SK-N-SH (cell line): Measurements from ENCODE around the gene HOXC6. TPM values are rescaled to one million over a fixed set of nuclear protein-coding genes. Genes with fewer than 3 reads are reported as not detected.

ENCODE experiments used
- CTCF ChIA-PET: fragments of 300-600, 350-600 bp; formaldehyde crosslinking; extraction: SDS; loops from one replicate; lab custom pipeline; 2021; lab: Yijun Ruan, JAX
- POLR2A ChIA-PET: fragments of 350-600 bp; sonication (Branson Sonifier 250); formaldehyde crosslinking; extraction: SDS; loops from one replicate; lab custom pipeline; 2020; ENCODE audit warnings: antibody characterized with exemption, inconsistent platforms; lab: Yijun Ruan, JAX
- DNase-seq: peaks from one replicate; pipeline ENCODE4 v3.0.0; 2012
- H2AFZ ChIP-seq: fragments of 200-600 bp; sonication (generic); 2 replicates; pipeline ENCODE4 v1.8.1; 2016; ENCODE audit warnings: antibody characterized with exemption, mild to moderate bottlenecking, low read depth
- H3F3A ChIP-seq: fragments of 200-600 bp; sonication (generic); replicated peaks from 2 replicates; pipeline ENCODE3; 2016; ENCODE audit warnings: antibody characterized with exemption, mild to moderate bottlenecking; ENCODE audit not compliant: insufficient read depth
- H3K27ac ChIP-seq, 2 experiments: fragments of 200-500 bp in 1 of 2; fragments of 200-600 bp in 1 of 2; sonication (Bioruptor generic) in 1 of 2; sonication (generic), shearing (Covaris generic) in 1 of 2; 2 replicates each; pipeline versions ENCODE4 v1.5.1 to v1.6.1; 2014 to 2016; ENCODE audit warnings: low read depth in 2 of 2, inconsistent platforms in 1 of 2, low read length in 1 of 2, mild to moderate bottlenecking in 1 of 2, mixed read lengths in 1 of 2
- H3K27me3 ChIP-seq: fragments of 200-600 bp; sonication (generic), shearing (Covaris generic); 2 replicates; pipeline ENCODE4 v1.6.1; 2016; ENCODE audit warnings: mixed run types; ENCODE audit not compliant: insufficient read depth
- H3K36me3 ChIP-seq, 2 experiments: fragments of 200-500 bp in 1 of 2; fragments of 200-600 bp in 1 of 2; sonication (Bioruptor generic) in 1 of 2; sonication (generic) in 1 of 2; replicated peaks in 1 of 2; 2 replicates each; pipeline versions ENCODE3 to v1.5.1; 2014 to 2016; ENCODE audit warnings: low read length in 1 of 2, mild to moderate bottlenecking in 1 of 2; ENCODE audit not compliant: insufficient read depth in 2 of 2, control insufficient read depth in 1 of 2
- H3K4me1 ChIP-seq, 2 experiments: fragments of 200-500 bp in 1 of 2; fragments of 200-600 bp in 1 of 2; sonication (Bioruptor generic) in 1 of 2; sonication (generic), shearing (Covaris generic) in 1 of 2; 2 replicates each; pipeline versions ENCODE4 v1.5.1 to v1.6.1; 2014 to 2016; ENCODE audit warnings: low read depth in 1 of 2, low read length in 1 of 2, mixed run types in 1 of 2; ENCODE audit not compliant: insufficient read depth in 2 of 2, control insufficient read depth in 1 of 2
- H3K4me2 ChIP-seq: fragments of 200-600 bp; sonication (generic), shearing (Covaris generic); 2 replicates; pipeline ENCODE4 v1.6.1; 2017; ENCODE audit warnings: mixed run types
- H3K4me3 ChIP-seq, 2 experiments: fragments of 200-500 bp in 1 of 2; fragments of 200-600 bp in 1 of 2; sonication (Bioruptor generic) in 1 of 2; sonication (generic), shearing (Covaris generic) in 1 of 2; 2 replicates each; pipeline versions ENCODE4 v1.5.1 to v1.8.1; 2014 to 2016; ENCODE audit warnings: low read depth in 2 of 2, inconsistent platforms in 1 of 2, low read length in 1 of 2, mild to moderate bottlenecking in 1 of 2, mixed read lengths in 1 of 2, moderate library complexity in 1 of 2
- H3K79me2 ChIP-seq: fragments of 200-600 bp; sonication (generic); 2 replicates; pipeline ENCODE4 v1.8.1; 2017; ENCODE audit warnings: mild to moderate bottlenecking; ENCODE audit not compliant: insufficient read depth
- H3K9ac ChIP-seq: fragments of 200-600 bp; sonication (generic); 2 replicates; pipeline ENCODE4 v1.6.1; 2017; ENCODE audit warnings: mixed run types
- H3K9me2 ChIP-seq: fragments of 200-600 bp; sonication (generic); 2 replicates; pipeline ENCODE4 v1.6.1; 2017; ENCODE audit warnings: mixed run types
- H3K9me3 ChIP-seq: fragments of 200-600 bp; sonication (generic); 2 replicates; pipeline ENCODE4 v1.6.1; 2017; ENCODE audit warnings: mixed run types, mild to moderate bottlenecking, moderate library complexity
- H4K20me1 ChIP-seq: fragments of 200-600 bp; sonication (generic); 2 replicates; pipeline ENCODE4 v1.6.1; 2017; ENCODE audit warnings: mild to moderate bottlenecking, mixed run types; ENCODE audit not compliant: insufficient read depth
- CHD2 ChIP-seq: fragments of 150-350 bp; IDR thresholded peaks from 2 replicates; pipeline ENCODE4 v1.6.1; 2018; ENCODE audit warnings: low read length; ENCODE audit not compliant: partially characterized antibody
- FOXM1 ChIP-seq: IDR thresholded peaks from 2 replicates; pipeline ENCODE4 v1.4.0; 2012; ENCODE audit warnings: low read depth, mild to moderate bottlenecking
- JUND ChIP-seq: IDR thresholded peaks from 2 replicates; pipeline ENCODE4 v1.4.0; 2012
- MAX ChIP-seq: IDR thresholded peaks from 2 replicates; pipeline ENCODE4 v1.4.0; 2012; ENCODE audit warnings: low read depth
- MXI1 ChIP-seq: IDR thresholded peaks from 2 replicates; pipeline ENCODE4 v1.6.1; 2012; ENCODE audit warnings: mild to moderate bottlenecking, low read depth, low read length, improper control_type of control experiment
- PBX3 ChIP-seq: IDR thresholded peaks from 2 replicates; pipeline ENCODE4; 2012
- POLR2AphosphoS5 ChIP-seq: IDR thresholded peaks from 2 replicates; pipeline ENCODE4 v1.6.1; 2012; ENCODE audit warnings: low read depth, low read length
- RFX5 ChIP-seq: IDR thresholded peaks from 2 replicates; pipeline ENCODE4 v1.6.1; 2012; ENCODE audit warnings: mild to moderate bottlenecking, improper control_type of control experiment, low read length
- TAF1 ChIP-seq: IDR thresholded peaks from 2 replicates; pipeline ENCODE4 v1.6.1; 2012; ENCODE audit warnings: low read depth, mild to moderate bottlenecking, low read length, moderate library complexity, borderline replicate concordance
- USF1 ChIP-seq: IDR thresholded peaks from 2 replicates; pipeline ENCODE4 v1.4.0; 2012; ENCODE audit warnings: low read depth, borderline replicate concordance
- USF2 ChIP-seq: fragments of 150-350 bp; IDR thresholded peaks from 2 replicates; pipeline ENCODE4 v1.6.1; 2017; ENCODE audit warnings: antibody characterized with exemption, low read length, low read depth, borderline replicate concordance
- WGBS: methylation state at CpG from one replicate; pipeline ENCODE4 v1.1.6; 2017; ENCODE audit warnings: low lambda C conversion rate; 5-methylcytosine and 5-hydroxymethylcytosine counted together
- polyA plus RNA-seq, 3 experiments: library from polyadenylated mRNA; depleted of rRNA; stranded (reverse); fragments of >200 nt; gene quantifications; 2 replicates each; pipeline ENCODE4 v1.2.3, GENCODE V29; 2012

HOXC6 gene
- polyA plus RNA-seq, 1 of the 3 experiments (the other 2 are of a cell fraction) = 9.1 TPM

GRCh38 chr12:53999559-54000115 lies 28.6 kb upstream of the HOXC6 start:
- H4K20me1 ChIP-seq = no peaks in the 10 kb centered on the region
- H3K27me3 ChIP-seq = peaks cover 29% of the 10 kb centered on the region
- H3K27ac ChIP-seq = peak overlapping the region in 1 of 2 experiments; percentile 78; a peak in 2 of 4 replicates
- no peaks in the 10 kb centered on the region for H3K79me2 ChIP-seq
- under 1% methylated on average over 30 of the region's 35 CpGs for WGBS
- no peaks in the 10 kb centered on the region for H3K9me3 ChIP-seq
- DNase-seq = peak; percentile 88
- H3F3A ChIP-seq = no peaks in the 10 kb centered on the region
- H2AFZ ChIP-seq = peak overlapping the region; percentile 100
- TF ChIP-seq CHD2 (peak; percentile 46), POLR2AphosphoS5 (no peak), USF1 (peak; percentile 92), JUND (no peak), MXI1 (0 out of 2 replicates have a peak, but pooled peaks have one; percentile 12), FOXM1 (no peak), USF2 (peak; percentile 75), PBX3 (peak; percentile 56)
- ChIA-PET CTCF (interaction anchor here (0.7 to 24.5 kb wide), 20 partner anchors 9 to 400 kb away, joined by 3 to 568 read pairs (median 6); partner anchors contain the start of genes HOXC10, HOXC5 and SMUG1), POLR2A (interaction anchor here (0.7 to 2.1 kb wide), 5 partner anchors 11 to 208 kb away, joined by 3 to 5 read pairs (median 3); no protein-coding TSS in a partner anchor)
- H3K9me2 ChIP-seq = no peaks in the 10 kb centered on the region
- H3K4me1 ChIP-seq = peaks cover 0 to 19% of the 10 kb centered on the region in 2 experiments; a peak in 2 of 4 replicates
- H3K36me3 ChIP-seq = no peaks in the 10 kb centered on the region
- H3K4me3 ChIP-seq = peak overlapping the region; percentile 76 to 80
- peak overlapping the region; percentile 89 for H3K9ac ChIP-seq
- H3K4me2 ChIP-seq = peak overlapping the region; percentile 99

- H4K20me1 ChIP-seq = no peaks in the 10 kb centered on the region
- POLR2A ChIA-PET = interaction anchor here (0.7 to 2.1 kb wide), 5 partner anchors 12 to 207 kb away, joined by 3 to 5 read pairs (median 3); no protein-coding TSS in a partner anchor
- CTCF ChIA-PET = interaction anchor here (0.7 to 24.5 kb wide), 23 partner anchors 9 to 399 kb away, joined by 3 to 568 read pairs (median 5); partner anchors contain the start of genes HOXC10, HOXC5 and SMUG1
- H2AFZ ChIP-seq = peak within 1 kb of the TSS; percentile 100
- H3K36me3 ChIP-seq = no peaks in the 10 kb centered on the region
- H3K4me3 ChIP-seq = peak within 1 kb of the TSS; percentile 76 to 80
- TF ChIP-seq MAX (peak; percentile 71), TAF1 (0 out of 2 replicates have a peak, but pooled peaks have one; percentile 8), RFX5 (no peak), USF1 (no peak)
- 7% methylated on average over 23 of the region's 87 CpGs for WGBS
- peaks cover 21% of the 10 kb centered on the region for H3K27me3 ChIP-seq
- no peaks in the 10 kb centered on the region for H3K79me2 ChIP-seq
- peaks cover 0 to 15% of the 10 kb centered on the region in 2 experiments; a peak in 2 of 4 replicates for H3K4me1 ChIP-seq
- H3K9ac ChIP-seq = peak within 1 kb of the TSS; percentile 89
- H3K9me3 ChIP-seq = no peaks in the 10 kb centered on the region
- peak; percentile 75 for DNase-seq
- H3K9me2 ChIP-seq = no peaks in the 10 kb centered on the region
- H3K27ac ChIP-seq = peak within 1 kb of the TSS; percentile 24 to 78; a peak in 3 of 4 replicates
- H3K4me2 ChIP-seq = peak within 1 kb of the TSS; percentile 99
- H3F3A ChIP-seq = no peaks in the 10 kb centered on the region
These were observed 27.8 kb upstream of the HOXC6 start, which contains the start of gene HOXC9 for GRCh38 chr12:54000116-54001114. HOXC9 (plus strand) TSS chr12:54000161; CDS start chr12:54000189, 28 bp downstream.
